K562 (cell line): ENCODE measurements around the gene TCAP. TPM values are rescaled to one million over a fixed set of nuclear protein-coding genes. Genes with fewer than 3 reads are reported as not detected.
A peak's percentile ranks its signal among the peaks of the same experiment; 100 is the strongest.

ENCODE experiments used
- ARID1B ChIP-seq: fragments of 450-650 bp; IDR thresholded peaks from 2 replicates; pipeline ENCODE4 v1.6.1; 2016; ENCODE audit warnings: antibody characterized with exemption, mild to moderate bottlenecking, inconsistent platforms
- CHD1 ChIP-seq: fragments of 200-600 bp; sonication (generic); IDR thresholded peaks from one replicate; pipeline ENCODE4 v1.6.1; 2012; ENCODE audit warnings: mild to moderate bottlenecking, moderate library complexity, low read length, inconsistent platforms
- CXXC5 ChIP-seq: fragments of 250-450 bp; sonication (Bioruptor Pico); IDR thresholded peaks from 2 replicates; pipeline ENCODE4 v1.8.0; 2022; ENCODE audit warnings: inconsistent platforms, mild to moderate bottlenecking, moderate library complexity
- MCM2 ChIP-seq: fragments of 450-650 bp; IDR thresholded peaks from 2 replicates; pipeline ENCODE4 v1.6.1; 2017; ENCODE audit warnings: low read depth, mild to moderate bottlenecking
- NR2C2 ChIP-seq, 2 experiments: fragments of 200-800 bp in 1 of 2; sonication (Bioruptor generic) in 1 of 2; sonication (generic) in 1 of 2; formaldehyde crosslinking in 1 of 2; IDR thresholded peaks; 2 replicates each; pipeline versions ENCODE4 v1.6.1 to v1.8.0; 2016 to 2022; ENCODE audit warnings: mild to moderate bottlenecking in 1 of 2, missing compliant biosample characterization in 1 of 2, missing genetic modification characterization in 1 of 2, missing genetic modification reagents in 1 of 2
- polyA plus RNA-seq, 8 experiments: library from polyadenylated mRNA; depleted of rRNA in 4 of 8; stranded (reverse) in 5 of 8; unstranded in 3 of 8; fragments of >200 nt; fragmentation: Nextera tagmentation in 2 of 8; fragmentation: Illumina TruSeq in 1 of 8; extraction: Ambion mirVana in 2 of 8; extraction: Trizol in 1 of 8; gene quantifications; 2 replicates each; pipeline versions ENCODE4 v1.2.1 to v1.2.3, GENCODE V29; 2011 to 2014; ENCODE audit warnings: inconsistent platforms in 1 of 8, missing spikeins in 1 of 8
- total RNA-seq, 7 experiments: library from RNA; depleted of rRNA in 6 of 7; stranded (reverse); fragments of >200 nt in 6 of 7; fragmentation: Illumina TruSeq in 2 of 7; extraction: Trizol in 2 of 7; gene quantifications; 2 replicates each; pipeline versions ENCODE4 v1.2.1 to v1.2.3, GENCODE V29; 2011 to 2021; ENCODE audit warnings: low replicate concordance in 1 of 7
- TF ChIP-seq, protein P1 (sequence below), 2 experiments: fragments of 450-650 bp; formaldehyde crosslinking in 1 of 2; IDR thresholded peaks; 2 replicates each; pipeline versions ENCODE4 v1.4.0 to v1.6.1; 2014 to 2020; ENCODE audit warnings: mild to moderate bottlenecking in 2 of 2, borderline replicate concordance in 1 of 2, low read depth in 1 of 2
- TF ChIP-seq, protein P2 (sequence below): fragments of 450-650 bp; IDR thresholded peaks from 2 replicates; pipeline ENCODE4 v1.6.1; 2017; ENCODE audit warnings: mild to moderate bottlenecking, moderate library complexity

The TCAP gene
- total and polyA plus RNA-seq, 9 of the 15 experiments (the other 6 are each of a cell fraction or from before 2014, with no cell fraction given) = 0.33 to 1.4 (median 0.82) TPM; not detected in 2

DNA sequence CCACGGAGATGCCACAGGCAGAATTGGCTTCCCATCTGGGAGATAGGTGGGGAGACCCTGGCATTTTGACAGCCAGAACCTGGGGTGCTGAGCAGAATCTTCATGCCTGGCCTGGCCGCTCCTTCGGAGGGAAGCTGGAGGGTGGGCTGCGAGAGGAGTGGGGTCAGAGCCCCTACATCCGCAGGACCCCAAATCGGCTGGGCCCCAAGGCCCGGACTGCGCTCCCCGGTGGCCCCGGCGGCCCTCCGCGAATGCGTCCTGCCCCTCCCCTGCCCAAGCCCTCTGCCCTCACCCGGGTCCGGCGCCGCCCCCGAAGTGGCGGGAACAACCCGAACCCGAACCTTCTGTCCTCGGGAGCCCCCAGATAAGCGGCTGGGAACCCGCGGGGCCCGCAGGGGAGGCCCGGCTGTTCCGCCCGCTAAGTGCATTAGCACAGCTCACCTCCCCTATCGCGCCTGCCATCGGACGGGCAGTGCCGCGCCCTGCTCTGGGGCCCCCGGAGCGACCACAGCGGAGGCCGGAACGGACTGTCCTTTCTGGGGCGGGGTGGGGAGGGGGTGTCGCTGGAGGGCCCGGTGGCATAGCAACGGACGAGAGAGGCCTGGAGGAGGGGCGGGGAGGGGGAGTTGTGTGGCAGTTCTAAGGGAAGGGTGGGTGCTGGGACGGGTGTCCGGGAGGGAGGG is 2.3 kb downstream of the TCAP start (continued):
- TF ChIP-seq, protein P1, sequence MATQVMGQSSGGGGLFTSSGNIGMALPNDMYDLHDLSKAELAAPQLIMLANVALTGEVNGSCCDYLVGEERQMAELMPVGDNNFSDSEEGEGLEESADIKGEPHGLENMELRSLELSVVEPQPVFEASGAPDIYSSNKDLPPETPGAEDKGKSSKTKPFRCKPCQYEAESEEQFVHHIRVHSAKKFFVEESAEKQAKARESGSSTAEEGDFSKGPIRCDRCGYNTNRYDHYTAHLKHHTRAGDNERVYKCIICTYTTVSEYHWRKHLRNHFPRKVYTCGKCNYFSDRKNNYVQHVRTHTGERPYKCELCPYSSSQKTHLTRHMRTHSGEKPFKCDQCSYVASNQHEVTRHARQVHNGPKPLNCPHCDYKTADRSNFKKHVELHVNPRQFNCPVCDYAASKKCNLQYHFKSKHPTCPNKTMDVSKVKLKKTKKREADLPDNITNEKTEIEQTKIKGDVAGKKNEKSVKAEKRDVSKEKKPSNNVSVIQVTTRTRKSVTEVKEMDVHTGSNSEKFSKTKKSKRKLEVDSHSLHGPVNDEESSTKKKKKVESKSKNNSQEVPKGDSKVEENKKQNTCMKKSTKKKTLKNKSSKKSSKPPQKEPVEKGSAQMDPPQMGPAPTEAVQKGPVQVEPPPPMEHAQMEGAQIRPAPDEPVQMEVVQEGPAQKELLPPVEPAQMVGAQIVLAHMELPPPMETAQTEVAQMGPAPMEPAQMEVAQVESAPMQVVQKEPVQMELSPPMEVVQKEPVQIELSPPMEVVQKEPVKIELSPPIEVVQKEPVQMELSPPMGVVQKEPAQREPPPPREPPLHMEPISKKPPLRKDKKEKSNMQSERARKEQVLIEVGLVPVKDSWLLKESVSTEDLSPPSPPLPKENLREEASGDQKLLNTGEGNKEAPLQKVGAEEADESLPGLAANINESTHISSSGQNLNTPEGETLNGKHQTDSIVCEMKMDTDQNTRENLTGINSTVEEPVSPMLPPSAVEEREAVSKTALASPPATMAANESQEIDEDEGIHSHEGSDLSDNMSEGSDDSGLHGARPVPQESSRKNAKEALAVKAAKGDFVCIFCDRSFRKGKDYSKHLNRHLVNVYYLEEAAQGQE (IDR thresholded peaks at IDR 0.05; ENCODE audit: borderline replicate concordance) = no peak
- TF ChIP-seq, protein P1 (CRISPR knock-in tag; IDR thresholded peaks at IDR 0.05; ENCODE audit: low read depth) = 0 out of 2 replicates have a peak, but pooled peaks have one; percentile 14
- TF ChIP-seq ARID1B = peak; percentile 83
- TF ChIP-seq, protein P2, sequence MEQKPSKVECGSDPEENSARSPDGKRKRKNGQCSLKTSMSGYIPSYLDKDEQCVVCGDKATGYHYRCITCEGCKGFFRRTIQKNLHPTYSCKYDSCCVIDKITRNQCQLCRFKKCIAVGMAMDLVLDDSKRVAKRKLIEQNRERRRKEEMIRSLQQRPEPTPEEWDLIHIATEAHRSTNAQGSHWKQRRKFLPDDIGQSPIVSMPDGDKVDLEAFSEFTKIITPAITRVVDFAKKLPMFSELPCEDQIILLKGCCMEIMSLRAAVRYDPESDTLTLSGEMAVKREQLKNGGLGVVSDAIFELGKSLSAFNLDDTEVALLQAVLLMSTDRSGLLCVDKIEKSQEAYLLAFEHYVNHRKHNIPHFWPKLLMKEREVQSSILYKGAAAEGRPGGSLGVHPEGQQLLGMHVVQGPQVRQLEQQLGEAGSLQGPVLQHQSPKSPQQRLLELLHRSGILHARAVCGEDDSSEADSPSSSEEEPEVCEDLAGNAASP = no peak
- no peak for TF ChIP-seq CHD1
- no peak for TF ChIP-seq MCM2
- peak; percentile 89 for TF ChIP-seq CXXC5 (CRISPR knock-in tag)
- no peak for TF ChIP-seq NR2C2 (CRISPR knock-in tag; IDR thresholded peaks at IDR 0.05)
- peak; percentile 68 for TF ChIP-seq NR2C2 (tag; IDR thresholded peaks at IDR 0.05)
